Prostate gland (tissue), 2 donors: ENCODE data around the gene DYNLT3. TPM values are rescaled to one million over a fixed set of nuclear protein-coding genes. Genes with fewer than 3 reads are reported as not detected.

Source experiments
- DNase-seq: peaks from one replicate; pipeline ENCODE4 v3.0.0-alpha.2; 2019; ENCODE audit warnings: low spot score
- H3K27ac ChIP-seq, 2 donors: fragments of 200-600 bp; sonication (generic); 2 replicates each; pipeline ENCODE4 v1.5.1; 2017 to 2019
- H3K27me3 ChIP-seq: fragments of 200-600 bp; sonication (generic); replicated peaks from 2 replicates; pipeline ENCODE4 v1.5.1; 2019; ENCODE audit not compliant: insufficient read depth
- H3K36me3 ChIP-seq, 2 donors: fragments of 200-600 bp; sonication (generic); 1 replicate in 1 of 2; 2 replicates in 1 of 2; pipeline versions ENCODE4 v1.5.1 to v1.8.1; 2017 to 2019
- H3K4me1 ChIP-seq: fragments of 200-600 bp; sonication (generic); replicated peaks from 2 replicates; pipeline ENCODE4 v1.5.1; 2019
- H3K4me3 ChIP-seq, 2 donors: fragments of 200-600 bp; sonication (generic); 2 replicates each; pipeline ENCODE4 v1.5.1; 2017 to 2019
- H3K9me3 ChIP-seq: fragments of 200-600 bp; sonication (generic); 2 replicates; pipeline ENCODE4 v1.5.1; 2017
- POLR2A ChIP-seq: fragments of 450-650 bp; IDR thresholded peaks from one replicate; pipeline ENCODE4 v1.6.1; 2016; ENCODE audit warnings: antibody characterized with exemption, mild to moderate bottlenecking
- POLR2AphosphoS5 ChIP-seq: sonication (generic); formaldehyde crosslinking; IDR thresholded peaks from one replicate; pipeline ENCODE4 v1.6.1; 2017; ENCODE audit warnings: antibody characterized with exemption
- WGBS: methylation state at CpG from one replicate; pipeline ENCODE4 v1.1.5; 2018; 5-methylcytosine and 5-hydroxymethylcytosine counted together
- intact Hi-C: fragments of 100-400 bp; cut with DNase I; formaldehyde crosslinking; loops from one replicate; pipeline ENCODE4 v1.14.2; 2022
- small RNA-seq, 2 donors: library from RNA; depleted of rRNA; stranded (forward); fragments of <200 nt; gene quantifications; one replicate each; pipeline ENCODE3, GENCODE V24; 2016
- total RNA-seq, 2 donors: library from RNA; depleted of rRNA; stranded (reverse); fragments of >200 nt; gene quantifications; one replicate each; pipeline ENCODE4 v1.1.0, GENCODE V29; 2016
- TF ChIP-seq, protein P1 (sequence below), 4 experiments: fragments of 200-600 bp in 2 of 4; fragments of 450-650 bp in 2 of 4; sonication (generic) in 2 of 4; IDR thresholded peaks; 1 replicate in 3 of 4; 2 replicates in 1 of 4; pipeline ENCODE4 v1.5.1; 2016 to 2019; ENCODE audit warnings: antibody characterized with exemption in 4 of 4, mild to moderate bottlenecking in 2 of 4, moderate library complexity in 2 of 4

DYNLT3 gene
- total RNA-seq, 2 donors from 2014 or later, result 15.2 to 25.7 TPM

- H3K36me3 ChIP-seq, result no peaks in the 10 kb centered on the region
- H3K4me3 ChIP-seq, result no peak overlapping the region
- TF ChIP-seq, protein P1, sequence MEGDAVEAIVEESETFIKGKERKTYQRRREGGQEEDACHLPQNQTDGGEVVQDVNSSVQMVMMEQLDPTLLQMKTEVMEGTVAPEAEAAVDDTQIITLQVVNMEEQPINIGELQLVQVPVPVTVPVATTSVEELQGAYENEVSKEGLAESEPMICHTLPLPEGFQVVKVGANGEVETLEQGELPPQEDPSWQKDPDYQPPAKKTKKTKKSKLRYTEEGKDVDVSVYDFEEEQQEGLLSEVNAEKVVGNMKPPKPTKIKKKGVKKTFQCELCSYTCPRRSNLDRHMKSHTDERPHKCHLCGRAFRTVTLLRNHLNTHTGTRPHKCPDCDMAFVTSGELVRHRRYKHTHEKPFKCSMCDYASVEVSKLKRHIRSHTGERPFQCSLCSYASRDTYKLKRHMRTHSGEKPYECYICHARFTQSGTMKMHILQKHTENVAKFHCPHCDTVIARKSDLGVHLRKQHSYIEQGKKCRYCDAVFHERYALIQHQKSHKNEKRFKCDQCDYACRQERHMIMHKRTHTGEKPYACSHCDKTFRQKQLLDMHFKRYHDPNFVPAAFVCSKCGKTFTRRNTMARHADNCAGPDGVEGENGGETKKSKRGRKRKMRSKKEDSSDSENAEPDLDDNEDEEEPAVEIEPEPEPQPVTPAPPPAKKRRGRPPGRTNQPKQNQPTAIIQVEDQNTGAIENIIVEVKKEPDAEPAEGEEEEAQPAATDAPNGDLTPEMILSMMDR (IDR thresholded peaks at IDR 0.05), result no peak
- no peak overlapping the region for H3K27ac ChIP-seq
- H3K27me3 ChIP-seq, result no peaks in the 10 kb centered on the region
- no peak for DNase-seq
- H3K9me3 ChIP-seq, result no peaks in the 10 kb centered on the region
- intact Hi-C loops, result no loop called here
- H3K4me1 ChIP-seq, result no peaks in the 10 kb centered on the region
These were observed 45.3 kb downstream of the DYNLT3 start for GRCh38 chrX:37802028-37802427.

DNA sequence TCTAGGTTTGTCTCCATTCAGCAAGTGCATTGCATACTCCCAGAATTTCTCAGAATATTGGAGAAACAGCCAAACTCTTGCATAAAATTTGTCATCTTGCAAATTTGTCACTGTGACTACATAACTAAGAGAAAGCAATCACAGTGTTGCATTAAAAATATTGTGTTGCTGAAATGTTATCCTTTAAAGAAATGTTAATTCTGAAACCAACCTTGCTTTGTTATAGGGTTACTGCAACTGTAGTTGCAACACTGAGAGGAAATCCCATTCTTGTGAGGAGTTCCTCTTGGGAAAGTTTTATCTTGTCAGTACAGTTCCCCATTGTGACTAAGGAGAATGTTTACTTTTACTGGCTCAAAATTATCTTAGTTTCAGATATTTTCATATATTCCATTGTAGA is 46.7 kb downstream of the DYNLT3 start:
- Histone ChIP-seq H3K27me3 (no peaks in the 10 kb centered on the region), H3K4me3 (no peak overlapping the region), H3K9me3 (no peaks in the 10 kb centered on the region), H3K36me3 (no peaks in the 10 kb centered on the region), H3K4me1 (no peaks in the 10 kb centered on the region), H3K27ac (no peak overlapping the region)
- TF ChIP-seq POLR2A (no peak), POLR2AphosphoS5 (no peak)
- TF ChIP-seq, protein P1 (IDR thresholded peaks at IDR 0.05), result no peak
- DNase-seq, result no peak
- intact Hi-C loops, result no loop called here

DNA sequence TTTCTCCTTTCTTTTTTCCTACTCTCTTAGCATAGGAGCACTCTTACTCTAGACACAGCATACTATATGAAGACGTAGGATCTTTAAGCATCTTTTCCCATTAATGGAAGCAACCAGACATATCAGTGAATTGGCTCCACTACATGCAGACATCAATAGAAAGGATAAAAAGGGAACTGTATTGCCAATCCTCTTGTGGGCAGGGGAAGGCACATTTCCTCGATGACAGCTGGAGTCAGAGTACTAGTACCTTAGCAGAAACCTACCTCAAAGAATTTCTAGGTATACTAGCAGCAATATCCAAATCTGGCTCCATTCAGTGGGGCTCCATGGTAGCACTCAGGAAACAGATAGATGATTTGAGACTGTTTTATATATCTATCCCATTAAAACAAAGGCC is 47.4 kb downstream of the DYNLT3 start:
- DNase-seq, result no peak

GRCh38 chrX:37796805-37797204 is 50.6 kb downstream of the DYNLT3 start:
- Histone ChIP-seq H3K36me3 (no peaks in the 10 kb centered on the region), H3K4me1 (no peaks in the 10 kb centered on the region), H3K9me3 (no peaks in the 10 kb centered on the region), H3K4me3 (no peak overlapping the region), H3K27ac (no peak overlapping the region), H3K27me3 (no peaks in the 10 kb centered on the region)
- intact Hi-C loops, result no loop called here
- DNase-seq, result no peak
- TF ChIP-seq, protein P1 (IDR thresholded peaks at IDR 0.05), result no peak
- TF ChIP-seq POLR2AphosphoS5 (no peak), POLR2A (no peak)

More for the DNA sequence above, 47.4 kb downstream of the DYNLT3 start:
- H3K36me3 ChIP-seq, result no peaks in the 10 kb centered on the region
- H3K4me1 ChIP-seq, result no peaks in the 10 kb centered on the region
- H3K9me3 ChIP-seq, result no peaks in the 10 kb centered on the region
- no peak overlapping the region for H3K4me3 ChIP-seq
- TF ChIP-seq POLR2AphosphoS5 (no peak), POLR2A (no peak)
- TF ChIP-seq, protein P1 (IDR thresholded peaks at IDR 0.05), result no peak
- no peak overlapping the region for H3K27ac ChIP-seq
- intact Hi-C loops, result no loop called here
- 96% methylated on average over 2 of the region's 2 CpGs for WGBS
- no peaks in the 10 kb centered on the region for H3K27me3 ChIP-seq

- no peak overlapping the region for H3K27ac ChIP-seq
- no peak overlapping the region for H3K4me3 ChIP-seq
- no peaks in the 10 kb centered on the region for H3K27me3 ChIP-seq
- no peaks in the 10 kb centered on the region for H3K9me3 ChIP-seq
- intact Hi-C loops, result no loop called here
- DNase-seq, result no peak
- H3K4me1 ChIP-seq, result no peaks in the 10 kb centered on the region
- TF ChIP-seq, protein P1 (IDR thresholded peaks at IDR 0.05), result no peak
- TF ChIP-seq POLR2AphosphoS5, result no peak
- TF ChIP-seq POLR2A, result no peak
- H3K36me3 ChIP-seq, result no peaks in the 10 kb centered on the region
These were observed 51.1 kb downstream of the DYNLT3 start for GRCh38 chrX:37796310-37796709.

Small RNA genes within 50 kb of the gene (small RNA-seq; reads per million reads assigned to genes)
- 0 reads per million in 2 donors for gene RNU6-49P

Other genes with a start within 250 kb of the DYNLT3 start
- 1 to 10 TPM; 2.6 to 3.2 TPM for gene XK, start 161.8 kb downstream of the DYNLT3 start, total RNA-seq
- 1 to 10 TPM; 7.2 to 7.9 TPM for gene CYBB, start 67.5 kb downstream of the DYNLT3 start, total RNA-seq
- gene SYTL5, start 159.0 kb upstream of the DYNLT3 start, total RNA-seq, result 1 to 10 TPM; 2.1 to 2.9 TPM